ENCODE measurements around the gene DUS1L.

The DUS1L gene

DNA sequence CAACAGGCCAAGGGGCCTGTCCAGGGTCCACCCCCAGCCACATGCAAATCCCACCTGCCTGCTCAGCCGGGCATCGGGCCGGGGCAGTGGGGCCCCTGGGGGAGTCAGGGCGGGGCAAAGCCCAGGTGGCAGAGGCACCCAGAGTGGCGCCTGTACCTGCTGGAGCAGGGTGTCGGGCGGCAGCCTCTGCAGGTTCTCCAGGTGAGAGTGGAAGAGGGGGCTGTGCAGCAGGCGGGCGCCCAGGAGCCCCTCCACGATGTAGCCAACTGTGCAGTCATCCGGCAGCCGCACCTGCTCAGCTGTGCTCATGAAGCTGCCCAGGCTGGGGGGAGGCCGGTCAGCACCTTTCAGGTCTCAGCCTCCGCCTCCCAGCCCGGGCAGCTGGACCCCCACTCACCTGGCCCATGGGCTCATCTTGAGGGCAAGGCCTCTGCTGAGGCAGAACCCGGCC is 16.1 kb downstream of the DUS1L start:
- H3K4me3 ChIP-seq (ENCODE audit: low read depth, low read length): no peak overlapping the region
- DNase-seq (ENCODE audit: low read depth): no peak
- TF ChIP-seq, protein P1, sequence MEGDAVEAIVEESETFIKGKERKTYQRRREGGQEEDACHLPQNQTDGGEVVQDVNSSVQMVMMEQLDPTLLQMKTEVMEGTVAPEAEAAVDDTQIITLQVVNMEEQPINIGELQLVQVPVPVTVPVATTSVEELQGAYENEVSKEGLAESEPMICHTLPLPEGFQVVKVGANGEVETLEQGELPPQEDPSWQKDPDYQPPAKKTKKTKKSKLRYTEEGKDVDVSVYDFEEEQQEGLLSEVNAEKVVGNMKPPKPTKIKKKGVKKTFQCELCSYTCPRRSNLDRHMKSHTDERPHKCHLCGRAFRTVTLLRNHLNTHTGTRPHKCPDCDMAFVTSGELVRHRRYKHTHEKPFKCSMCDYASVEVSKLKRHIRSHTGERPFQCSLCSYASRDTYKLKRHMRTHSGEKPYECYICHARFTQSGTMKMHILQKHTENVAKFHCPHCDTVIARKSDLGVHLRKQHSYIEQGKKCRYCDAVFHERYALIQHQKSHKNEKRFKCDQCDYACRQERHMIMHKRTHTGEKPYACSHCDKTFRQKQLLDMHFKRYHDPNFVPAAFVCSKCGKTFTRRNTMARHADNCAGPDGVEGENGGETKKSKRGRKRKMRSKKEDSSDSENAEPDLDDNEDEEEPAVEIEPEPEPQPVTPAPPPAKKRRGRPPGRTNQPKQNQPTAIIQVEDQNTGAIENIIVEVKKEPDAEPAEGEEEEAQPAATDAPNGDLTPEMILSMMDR (conservative IDR thresholded peaks at IDR 0.05; ENCODE audit: low read depth, low read length): no peak

DNA sequence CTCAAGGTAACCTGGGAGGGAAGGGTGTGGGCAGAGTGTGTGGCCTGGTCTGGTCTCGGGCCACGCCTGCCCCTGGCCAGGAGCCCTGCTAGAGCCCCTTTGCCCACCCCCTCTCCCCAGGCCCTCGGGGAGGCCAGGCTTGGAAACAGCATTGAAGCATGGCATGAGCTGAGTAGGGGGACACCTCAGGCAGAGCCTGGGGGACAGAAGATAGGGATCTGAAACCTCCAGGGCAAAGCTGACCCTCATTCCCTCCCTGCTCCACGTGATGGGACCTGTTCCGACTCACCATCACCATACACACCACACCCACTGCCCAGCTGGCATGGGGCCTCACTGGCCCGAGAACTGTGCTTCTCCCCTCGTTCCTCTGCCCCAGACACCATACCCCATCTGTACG is 16.5 kb downstream of the DUS1L start:
- H3K4me3 ChIP-seq (ENCODE audit: low read depth, low read length): no peak overlapping the region
- TF ChIP-seq, protein P1 (conservative IDR thresholded peaks at IDR 0.05; ENCODE audit: low read depth, low read length): no peak
- DNase-seq (ENCODE audit: low read depth): no peak

DNA sequence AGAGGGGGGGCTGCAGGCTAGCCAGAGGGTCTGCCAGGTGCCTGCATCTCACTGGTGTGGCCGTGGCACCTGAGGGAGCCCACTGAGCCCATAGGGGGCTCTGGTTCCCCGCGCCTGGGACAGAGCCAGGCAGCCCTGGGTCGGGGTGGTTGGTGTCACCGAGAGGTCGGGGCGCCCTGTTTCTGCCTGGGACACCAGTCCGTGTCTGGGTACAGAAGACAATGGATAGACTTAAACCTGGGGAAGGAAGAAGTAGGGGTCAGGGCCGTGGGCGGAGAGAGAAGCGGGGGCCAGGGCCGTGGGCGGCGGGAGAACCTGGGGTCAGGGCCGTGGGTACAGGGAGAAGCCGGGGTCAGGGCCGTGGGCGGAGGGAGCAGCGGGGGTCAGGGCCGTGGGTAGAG is 17.0 kb downstream of the DUS1L start:
- no peak overlapping the region for H3K4me3 ChIP-seq (ENCODE audit: low read depth, low read length)
- TF ChIP-seq, protein P1 (conservative IDR thresholded peaks at IDR 0.05; ENCODE audit: low read depth, low read length): no peak
- no peak for DNase-seq (ENCODE audit: low read depth)

DNA sequence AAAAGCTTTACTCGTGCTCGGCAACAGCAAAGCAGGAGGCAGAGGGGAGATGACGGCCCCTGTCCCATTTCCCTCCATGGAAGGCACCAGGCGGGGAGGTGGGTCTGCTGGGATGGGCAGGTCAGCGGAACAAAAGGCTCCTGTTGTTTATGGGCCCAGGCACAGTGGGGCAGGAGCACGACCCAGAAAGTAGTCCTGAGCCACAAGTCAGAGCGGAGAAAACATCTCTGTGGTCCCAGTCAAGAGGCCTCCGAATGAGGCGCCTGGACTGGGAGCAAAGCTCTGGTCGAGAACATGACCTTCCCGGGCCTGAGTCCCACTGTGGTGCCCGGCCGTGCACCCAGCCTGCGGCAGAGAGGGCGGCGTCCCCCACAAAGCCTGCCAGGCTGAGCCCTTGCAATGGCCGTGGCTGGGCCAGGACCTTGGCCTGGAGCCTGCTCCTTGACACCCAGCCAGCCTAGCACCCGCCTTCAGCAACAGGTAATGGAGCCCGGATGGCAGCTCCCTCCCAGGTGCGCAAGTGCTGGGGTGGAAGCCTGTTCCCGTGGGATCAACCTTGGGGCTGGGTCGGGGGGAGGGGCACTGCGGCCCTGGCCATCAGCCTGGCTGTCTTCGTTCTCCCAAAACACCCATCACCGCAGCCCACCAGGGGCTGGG is 17.6 kb downstream of the DUS1L start:
- TF ChIP-seq, protein P1 (conservative IDR thresholded peaks at IDR 0.05; ENCODE audit: low read depth, low read length): no peak
- DNase-seq (ENCODE audit: low read depth): no peak

GRCh38 chr17:82047379-82047778 is 18.2 kb downstream of the DUS1L start:
- DNase-seq (ENCODE audit: low read depth): no peak
- TF ChIP-seq, protein P1 (conservative IDR thresholded peaks at IDR 0.05; ENCODE audit: low read depth, low read length): no peak
- H3K4me3 ChIP-seq (ENCODE audit: low read depth, low read length): no peak overlapping the region

More for the DNA sequence above, 17.6 kb downstream of the DUS1L start:
- H3K4me3 ChIP-seq (ENCODE audit: low read depth, low read length): no peak overlapping the region

- no peak overlapping the region for H3K4me3 ChIP-seq (ENCODE audit: low read depth, low read length)
- DNase-seq (ENCODE audit: low read depth): no peak
- TF ChIP-seq, protein P1 (conservative IDR thresholded peaks at IDR 0.05; ENCODE audit: low read depth, low read length): no peak
Observed at GRCh38 chr17:82046903-82047302, 18.7 kb downstream of the DUS1L start.

- DNase-seq (ENCODE audit: low read depth): no peak
- TF ChIP-seq, protein P1 (conservative IDR thresholded peaks at IDR 0.05; ENCODE audit: low read depth, low read length): no peak
- no peak overlapping the region for H3K4me3 ChIP-seq (ENCODE audit: low read depth, low read length)
Observed at GRCh38 chr17:82045936-82046484, 19.6 kb downstream of the DUS1L start.

Measured in choroid plexus epithelial cell (primary cell).